Upper lobe of right lung (tissue), 1 donor: ENCODE data around the gene ATP13A3. TPM values are rescaled to one million over a fixed set of nuclear protein-coding genes. Genes with fewer than 3 reads are reported as not detected.

ENCODE experiments used
- ATAC-seq: fragments of 200-7000 bp; cut with Tn5 transposase; one replicate; pipeline ENCODE4 v1.9.1; 2020; ENCODE audit warnings: mild to moderate bottlenecking, moderate library complexity
- DNase-seq: peaks from one replicate; pipeline ENCODE4 v3.0.0-alpha.2; 2020
- H3K27ac ChIP-seq: fragments of 200-600 bp; one replicate; pipeline ENCODE4 v1.8.0; 2022
- H3K27me3 ChIP-seq: fragments of 200-600 bp; one replicate; pipeline ENCODE4 v1.8.0; 2022; ENCODE audit warnings: mild to moderate bottlenecking
- H3K36me3 ChIP-seq: fragments of 200-600 bp; one replicate; pipeline ENCODE4 v1.8.0; 2022
- H3K4me1 ChIP-seq: fragments of 200-600 bp; one replicate; pipeline ENCODE4 v1.8.0; 2022
- H3K4me3 ChIP-seq: fragments of 200-600 bp; one replicate; pipeline ENCODE4 v1.8.0; 2022; ENCODE audit warnings: mild to moderate bottlenecking
- H3K9me3 ChIP-seq: fragments of 200-600 bp; one replicate; pipeline ENCODE4 v1.8.0; 2022
- CTCF ChIP-seq: fragments of 200-600 bp; IDR thresholded peaks from one replicate; pipeline ENCODE4 v1.8.0; 2022; ENCODE audit warnings: antibody characterized with exemption
- intact Hi-C: fragments of 100-400 bp; cut with DNase I; formaldehyde crosslinking; loops from one replicate; pipeline ENCODE4 v1.11.0; 2022
- total RNA-seq: library from RNA; stranded (reverse); fragmentation: NEBNext Ultra II Directional; extraction: Animal tissue kit (Norgen Biotek cat#: 25700); gene quantifications from one replicate; pipeline ENCODE4 v1.2.1, GENCODE V29; 2021
- donor health status: DM: no; HTN: yes; CAD: no; lungs with severe emphysema.

Gene ATP13A3
- total RNA-seq, 1 donor from 2014 or later, result 101 TPM

- TF ChIP-seq CTCF, result no peak
- intact Hi-C loops, result no loop called here
- Histone ChIP-seq H3K27ac (no peak within 1 kb of the TSS), H3K27me3 (peaks cover 9% of the 10 kb centered on the region), H3K4me1 (no peaks in the 10 kb centered on the region), H3K4me3 (no peak within 1 kb of the TSS), H3K36me3 (no peaks in the 10 kb centered on the region), H3K9me3 (no peaks in the 10 kb centered on the region)
- ATAC-seq, result peak; percentile 84
- DNase-seq, result no peak
Observed at GRCh38 chr3:194369522-194370279, 117.1 kb downstream of the ATP13A3 start, which contains the start of gene LRRC15. TSS of gene LRRC15 (minus strand) at chr3:194369743. CDS start at chr3:194361043, 8,700 bp downstream.

- intact Hi-C loops, result no loop called here
- no peak overlapping the region for H3K4me3 ChIP-seq
- no peak for ATAC-seq
- no peak overlapping the region for H3K27ac ChIP-seq
- DNase-seq, result no peak
- no peak for TF ChIP-seq CTCF
- H3K36me3 ChIP-seq, result no peaks in the 10 kb centered on the region
- no peaks in the 10 kb centered on the region for H3K4me1 ChIP-seq
- peaks cover 9% of the 10 kb centered on the region for H3K27me3 ChIP-seq
- no peaks in the 10 kb centered on the region for H3K9me3 ChIP-seq
Observed at GRCh38 chr3:194368918-194369317, 117.9 kb downstream of the ATP13A3 start.

- no peaks in the 10 kb centered on the region for H3K36me3 ChIP-seq
- no peak for TF ChIP-seq CTCF
- DNase-seq, result no peak
- H3K4me3 ChIP-seq, result no peak overlapping the region
- H3K27ac ChIP-seq, result no peak overlapping the region
- no peaks in the 10 kb centered on the region for H3K9me3 ChIP-seq
- H3K4me1 ChIP-seq, result no peaks in the 10 kb centered on the region
- peaks cover 9% of the 10 kb centered on the region for H3K27me3 ChIP-seq
- ATAC-seq, result no peak
- intact Hi-C loops, result no loop called here
Observed at GRCh38 chr3:194367992-194368841, 118.6 kb downstream of the ATP13A3 start.

- peaks cover 9% of the 10 kb centered on the region for H3K27me3 ChIP-seq
- no peaks in the 10 kb centered on the region for H3K36me3 ChIP-seq
- no peak for ATAC-seq
- H3K9me3 ChIP-seq, result no peaks in the 10 kb centered on the region
- H3K4me1 ChIP-seq, result no peaks in the 10 kb centered on the region
- no peak for DNase-seq
- no peak overlapping the region for H3K27ac ChIP-seq
- H3K4me3 ChIP-seq, result no peak overlapping the region
- intact Hi-C loops, result no loop called here
- TF ChIP-seq CTCF, result no peak
Observed at GRCh38 chr3:194365978-194366490, 120.8 kb downstream of the ATP13A3 start.

- no peak for DNase-seq
Observed at GRCh38 chr3:194365526-194365925, 121.3 kb downstream of the ATP13A3 start.

More at GRCh38 chr3:194365526-194365925, 121.3 kb downstream of the ATP13A3 start:
- intact Hi-C loops, result no loop called here
- Histone ChIP-seq H3K27me3 (peaks cover 9% of the 10 kb centered on the region), H3K27ac (no peak overlapping the region), H3K4me1 (no peaks in the 10 kb centered on the region), H3K36me3 (no peaks in the 10 kb centered on the region), H3K4me3 (no peak overlapping the region), H3K9me3 (no peaks in the 10 kb centered on the region)
- ATAC-seq, result no peak
- TF ChIP-seq CTCF, result no peak
